Rectal smooth muscle tissue (tissue), 1 donor: ENCODE results near the gene REXO4.

Experiments
- H3K27ac ChIP-seq: one replicate; pipeline ENCODE4 v1.7.0; 2013; ENCODE audit warnings: low read depth, low read length, inconsistent platforms
- H3K27me3 ChIP-seq: one replicate; pipeline ENCODE4 v1.7.0; 2013; ENCODE audit warnings: low read length; ENCODE audit not compliant: control insufficient read depth, insufficient read depth
- H3K36me3 ChIP-seq: one replicate; pipeline ENCODE4 v1.7.0; 2013; ENCODE audit warnings: low read length; ENCODE audit not compliant: control insufficient read depth, insufficient read depth
- H3K4me1 ChIP-seq: one replicate; pipeline ENCODE4 v1.7.0; 2013; ENCODE audit warnings: low read length; ENCODE audit not compliant: control insufficient read depth, insufficient read depth
- H3K4me3 ChIP-seq: one replicate; pipeline ENCODE4 v1.7.0; 2013; ENCODE audit warnings: low read length
- H3K9ac ChIP-seq: one replicate; pipeline ENCODE4 v1.7.0; 2013; ENCODE audit warnings: low read length

REXO4 gene

DNA sequence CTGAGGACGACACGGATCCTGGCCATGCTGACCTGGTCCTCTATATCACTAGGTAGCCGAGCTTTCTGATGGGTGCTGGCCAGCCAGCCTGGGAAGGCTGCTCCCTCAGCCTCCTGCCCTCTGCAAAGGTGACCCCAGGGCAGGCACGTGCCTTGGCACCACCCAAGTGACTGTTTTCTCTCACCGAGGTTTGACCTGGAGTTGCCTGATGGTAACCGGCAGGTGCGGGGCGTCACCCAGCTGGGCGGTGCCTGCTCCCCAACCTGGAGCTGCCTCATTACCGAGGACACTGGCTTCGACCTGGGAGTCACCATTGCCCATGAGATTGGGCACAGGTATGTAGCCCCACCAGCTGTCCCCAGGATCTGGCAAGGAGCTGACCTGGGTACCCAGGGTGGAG is 8.2 kb upstream of the REXO4 start:
- Histone ChIP-seq H3K4me3 (no peak overlapping the region), H3K4me1 (no peaks in the 10 kb centered on the region)

DNA sequence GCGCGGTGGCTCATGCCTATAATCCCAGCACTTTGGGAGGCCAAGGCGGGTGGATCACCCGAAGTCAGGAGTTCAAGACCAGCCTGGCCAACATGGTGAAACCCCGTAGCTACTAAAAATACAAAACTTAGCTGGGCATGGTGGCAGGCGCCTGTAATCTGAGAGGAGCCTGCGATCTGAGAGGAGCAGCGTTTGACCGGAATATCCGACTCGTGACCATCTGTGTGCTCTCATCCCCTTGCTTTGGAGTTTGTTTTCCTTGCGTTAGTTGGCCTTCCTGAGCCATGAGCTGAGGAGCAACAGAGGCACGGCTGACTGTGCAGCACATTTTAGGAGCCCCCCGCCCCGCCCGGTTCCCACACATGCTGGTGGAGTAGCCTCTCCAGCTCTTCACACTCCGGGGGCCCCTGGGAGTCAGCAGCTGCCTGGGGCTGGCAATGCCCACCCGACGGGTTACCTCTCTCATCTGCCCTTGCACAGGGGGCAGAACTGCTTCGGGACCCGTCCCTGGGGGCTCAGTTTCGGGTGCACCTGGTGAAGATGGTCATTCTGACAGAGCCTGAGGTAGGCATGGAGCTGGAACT is 7.3 kb upstream of the REXO4 start:
- Histone ChIP-seq H3K36me3 (no peaks in the 10 kb centered on the region), H3K27ac (no peak overlapping the region), H3K9ac (no peak overlapping the region), H3K27me3 (peaks cover 9% of the 10 kb centered on the region), H3K4me1 (no peaks in the 10 kb centered on the region), H3K4me3 (no peak overlapping the region)

More for the DNA sequence above, 8.2 kb upstream of the REXO4 start:
- Histone ChIP-seq H3K36me3 (no peaks in the 10 kb centered on the region), H3K27ac (no peak overlapping the region), H3K27me3 (peaks cover 9% of the 10 kb centered on the region), H3K9ac (no peak overlapping the region)

- H3K9ac ChIP-seq: no peak overlapping the region
Measured at GRCh38 chr9:133424187-133424586, 6.4 kb upstream of the REXO4 start.

DNA sequence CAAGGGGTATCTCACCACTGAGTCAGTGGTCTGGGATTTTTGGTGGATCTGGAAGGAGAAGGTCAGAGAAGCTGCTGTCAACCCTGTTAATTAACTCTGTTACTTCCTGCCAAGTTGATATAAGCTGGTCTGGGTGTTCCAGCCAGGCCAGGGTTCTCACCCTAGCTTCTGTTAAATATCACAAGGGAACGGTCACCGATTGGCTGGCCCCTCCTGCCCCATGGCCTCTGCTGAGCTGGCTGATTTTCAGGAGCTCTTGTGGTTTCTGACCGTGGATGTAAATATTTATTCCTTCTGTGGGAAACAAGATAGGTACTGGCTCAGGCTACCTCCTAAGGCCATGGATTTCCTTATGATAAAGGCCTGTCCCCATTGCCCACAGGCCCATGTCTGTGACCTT is 5.4 kb upstream of the REXO4 start:
- no peak overlapping the region for H3K27ac ChIP-seq
- H3K4me3 ChIP-seq: no peak overlapping the region
- no peak overlapping the region for H3K9ac ChIP-seq
- H3K36me3 ChIP-seq: no peaks in the 10 kb centered on the region
- no peaks in the 10 kb centered on the region for H3K4me1 ChIP-seq
- H3K27me3 ChIP-seq: peaks cover 9% of the 10 kb centered on the region

More at GRCh38 chr9:133424187-133424586, 6.4 kb upstream of the REXO4 start:
- Histone ChIP-seq H3K4me1 (no peaks in the 10 kb centered on the region), H3K27ac (no peak overlapping the region), H3K36me3 (no peaks in the 10 kb centered on the region), H3K4me3 (no peak overlapping the region), H3K27me3 (peaks cover 9% of the 10 kb centered on the region)

DNA sequence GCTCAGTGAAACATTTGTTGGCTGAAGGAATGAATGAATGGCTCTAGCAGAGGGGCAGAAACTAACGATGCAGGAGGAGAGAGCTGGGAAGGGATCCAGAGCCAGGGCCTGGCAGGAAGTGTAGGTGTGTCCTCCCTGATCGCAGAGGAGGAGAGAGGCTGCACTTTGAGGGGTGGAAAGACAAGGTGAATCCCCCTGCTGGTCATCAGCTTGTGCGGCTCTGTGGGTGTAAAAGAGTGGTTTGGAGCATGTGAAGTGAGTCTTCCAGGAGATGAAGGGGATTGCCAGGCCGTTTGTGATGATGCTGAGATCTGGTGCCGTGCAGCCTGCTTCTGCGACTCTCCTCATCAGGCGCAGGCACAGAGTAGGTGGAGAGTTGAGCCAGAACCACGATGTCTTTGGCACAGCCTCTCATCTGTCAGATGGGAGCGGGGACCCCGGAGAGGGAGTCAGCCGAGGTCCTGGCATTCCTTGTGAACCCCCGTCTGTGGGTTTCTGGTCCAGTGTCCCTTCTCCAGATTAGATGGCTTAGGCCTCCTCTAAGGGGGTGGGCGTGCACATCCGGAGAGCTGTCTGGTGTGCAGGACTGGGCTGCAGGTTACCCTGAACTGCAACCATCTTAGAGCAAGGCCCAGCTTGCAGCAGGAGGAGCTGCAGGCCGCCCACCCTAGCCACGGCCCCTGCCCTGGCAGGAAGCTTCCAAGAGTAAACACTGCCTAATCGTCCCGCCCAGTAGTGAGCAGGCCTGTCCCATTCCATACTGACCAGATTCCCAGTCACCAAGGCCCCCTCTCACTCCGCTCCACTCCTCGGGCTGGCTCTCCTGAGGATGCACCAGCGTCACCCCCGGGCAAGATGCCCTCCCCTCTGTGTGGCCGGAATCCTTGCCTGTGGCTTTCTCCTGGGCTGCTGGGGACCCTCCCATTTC is 4.1 kb upstream of the REXO4 start, which contains the start of gene ADAMTS13:
ADAMTS13 (plus strand) TSS at position 753 of the 928 bp plus-strand sequence; CDS start at position 830, 77 bp downstream.
- H3K4me3 ChIP-seq: no peak within 1 kb of the TSS
- no peak within 1 kb of the TSS for H3K9ac ChIP-seq
- peaks cover under 1% of the 10 kb centered on the region for H3K4me1 ChIP-seq
- H3K27ac ChIP-seq: no peak within 1 kb of the TSS
- no peaks in the 10 kb centered on the region for H3K36me3 ChIP-seq
- H3K27me3 ChIP-seq: peaks cover 5% of the 10 kb centered on the region

GRCh38 chr9:133420392-133420827 is 2.6 kb upstream of the REXO4 start:
- no peak overlapping the region for H3K9ac ChIP-seq
- H3K27ac ChIP-seq: no peak overlapping the region
- H3K27me3 ChIP-seq: no peaks in the 10 kb centered on the region
- no peak overlapping the region for H3K4me3 ChIP-seq
- H3K4me1 ChIP-seq: peaks cover 7% of the 10 kb centered on the region
- peaks cover 2% of the 10 kb centered on the region for H3K36me3 ChIP-seq

GRCh38 chr9:133419005-133419404 is 1.2 kb upstream of the REXO4 start:
- Histone ChIP-seq H3K36me3 (peaks cover 10% of the 10 kb centered on the region), H3K9ac (no peak overlapping the region), H3K4me1 (peaks cover 7% of the 10 kb centered on the region), H3K27me3 (no peaks in the 10 kb centered on the region), H3K27ac (no peak overlapping the region), H3K4me3 (peak overlapping the region; percentile 91)

DNA sequence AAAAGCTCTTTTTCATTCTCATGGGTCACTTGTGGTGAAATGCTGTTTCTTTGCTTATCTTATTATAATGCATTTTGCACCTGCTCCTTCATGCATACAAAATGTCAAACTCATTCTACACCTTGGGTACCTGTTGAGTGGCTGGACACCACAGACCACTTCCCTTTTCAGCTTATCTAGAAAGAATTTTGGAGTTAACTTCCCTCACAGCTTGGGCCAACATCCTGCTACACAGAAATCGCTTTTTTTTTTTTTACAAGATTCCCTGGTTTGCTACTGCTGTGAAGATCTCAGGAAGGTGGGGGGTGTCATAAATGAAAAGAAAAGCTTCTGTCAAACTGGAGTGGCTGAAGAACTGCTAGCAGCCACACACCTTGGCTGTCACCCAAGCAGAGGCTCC is 2.6 kb downstream of the REXO4 start:
- H3K4me1 ChIP-seq: peaks cover 7% of the 10 kb centered on the region
- H3K9ac ChIP-seq: no peak overlapping the region
- H3K36me3 ChIP-seq: peaks cover 34% of the 10 kb centered on the region
- no peak overlapping the region for H3K27ac ChIP-seq
- H3K27me3 ChIP-seq: no peaks in the 10 kb centered on the region
- H3K4me3 ChIP-seq: no peak overlapping the region

- no peaks in the 10 kb centered on the region for H3K4me1 ChIP-seq
- H3K4me3 ChIP-seq: no peak overlapping the region
- H3K36me3 ChIP-seq: peaks cover 35% of the 10 kb centered on the region
- H3K27ac ChIP-seq: no peak overlapping the region
- no peaks in the 10 kb centered on the region for H3K27me3 ChIP-seq
- no peak overlapping the region for H3K9ac ChIP-seq
Measured at GRCh38 chr9:133408042-133408441, 9.8 kb downstream of the REXO4 start.

GRCh38 chr9:133406480-133407307 is 11.1 kb downstream of the REXO4 start:
- H3K9ac ChIP-seq: no peak overlapping the region
- no peaks in the 10 kb centered on the region for H3K27me3 ChIP-seq
- no peak overlapping the region for H3K4me3 ChIP-seq
- H3K36me3 ChIP-seq: peaks cover 24% of the 10 kb centered on the region
- H3K4me1 ChIP-seq: no peaks in the 10 kb centered on the region
- H3K27ac ChIP-seq: no peak overlapping the region

DNA sequence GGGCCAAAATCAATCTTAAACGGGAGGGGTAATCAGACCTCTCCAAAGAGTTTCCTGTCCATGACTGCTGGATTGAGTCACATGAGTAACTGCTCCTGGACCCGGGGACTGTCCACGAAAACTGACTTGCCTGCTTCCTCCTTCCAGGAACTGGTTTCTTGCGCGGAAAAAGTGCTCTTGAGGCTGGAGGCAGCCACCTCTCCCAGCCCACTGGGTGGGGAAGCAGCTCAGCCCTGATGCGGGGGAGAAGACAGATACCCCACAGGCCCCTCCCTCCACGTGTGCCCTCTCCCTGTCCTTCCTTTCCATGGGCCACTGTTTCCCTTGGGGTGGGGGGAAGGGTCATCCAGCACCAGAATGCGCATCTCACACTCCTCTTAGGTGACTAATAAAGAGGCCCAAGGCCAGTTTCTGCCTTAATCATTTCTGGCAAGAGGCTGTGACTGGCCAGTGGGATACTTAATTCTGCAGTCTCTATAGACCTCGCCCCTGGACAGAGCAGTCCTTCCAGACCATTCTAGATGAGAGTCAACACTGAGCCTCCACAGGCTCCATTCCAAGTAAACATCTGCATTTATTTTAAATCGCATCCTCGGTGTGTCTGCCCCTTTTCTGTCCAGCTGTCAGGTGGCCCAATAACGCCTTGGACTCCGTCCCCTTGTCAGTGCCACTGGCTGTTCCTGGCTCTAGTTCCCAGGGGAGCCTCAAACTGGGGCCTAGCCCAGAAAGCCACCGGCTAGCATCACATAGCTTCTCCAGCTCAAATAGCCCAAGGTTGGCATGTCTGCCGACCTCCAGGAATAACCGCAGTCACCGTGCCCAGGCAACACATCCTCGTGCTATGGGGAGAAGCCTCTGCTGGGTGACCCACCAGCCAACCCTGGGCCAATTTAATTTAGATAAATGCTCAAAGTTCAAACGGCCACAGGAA is 12.0 kb downstream of the REXO4 start:
- no peaks in the 10 kb centered on the region for H3K4me1 ChIP-seq
- H3K27ac ChIP-seq: no peak overlapping the region
- H3K4me3 ChIP-seq: no peak overlapping the region
- peaks cover 21% of the 10 kb centered on the region for H3K36me3 ChIP-seq
- H3K27me3 ChIP-seq: no peaks in the 10 kb centered on the region
- H3K9ac ChIP-seq: no peak overlapping the region
